GM12878 (cell line): ENCODE data around the gene TMEM132D. TPM values are rescaled to one million over a fixed set of nuclear protein-coding genes. Genes with fewer than 3 reads are reported as not detected.

Source experiments
- ATAC-seq: fragments of 200-7000 bp; cut with Tn5 transposase; 3 replicates; pipeline ENCODE4 v1.9.1; 2020; ENCODE audit warnings: mild to moderate bottlenecking, moderate library complexity
- BruUV-seq: library from RNA; stranded (reverse); fragments of 400-500 nt; replicated peaks from 2 replicates; lab custom pipeline; 2021; lab: Mats Ljungman, UMichigan
- CTCF ChIA-PET: fragments of 300-600 bp; sonication (Branson Sonifier 250); formaldehyde crosslinking; extraction: SDS; loops from one replicate; lab custom pipeline; 2021; ENCODE audit warnings: inconsistent platforms; lab: Yijun Ruan, JAX
- POLR2A ChIA-PET: fragments of 350-600 bp; formaldehyde crosslinking; extraction: SDS; loops from one replicate; lab custom pipeline; 2021; ENCODE audit warnings: inconsistent platforms; lab: Charles Lee
- RAD21 ChIA-PET: fragments of 300-600 bp; sonication (Branson Sonifier 250); formaldehyde crosslinking; loops from one replicate; lab custom pipeline; 2023; ENCODE audit warnings: antibody characterized with exemption; ENCODE audit not compliant: unreplicated experiment; lab: Charles Lee
- SMC1A ChIA-PET: fragments of 300-600 bp; sonication (Branson Sonifier 250); formaldehyde crosslinking; loops from one replicate; lab custom pipeline; 2023; ENCODE audit not compliant: unreplicated experiment, uncharacterized antibody; lab: Charles Lee
- DNase-seq: peaks from one replicate; pipeline ENCODE4 v3.0.0-alpha.2; 2011; ENCODE audit warnings: low read depth, low spot score
- FAIRE-seq: peaks from 3 replicates; lab custom pipeline; 2011; peaks lifted over from hg19 to GRCh38; lab: Jason Lieb, UNC
- H2AFZ ChIP-seq: 2 replicates; pipeline ENCODE4 v1.6.0; 2011; ENCODE audit warnings: low read depth, low read length, control low read depth; ENCODE audit not compliant: control insufficient read depth
- H3K27ac ChIP-seq: 2 replicates; pipeline ENCODE4 v1.5.1; 2011; ENCODE audit warnings: control low read depth; ENCODE audit not compliant: control insufficient read depth, insufficient read depth
- H3K27me3 ChIP-seq, 2 experiments: replicated peaks in 1 of 2; 2 replicates each; pipeline versions ENCODE4 v1.6.0 to v1.6.1; 2011; ENCODE audit warnings: low read length in 1 of 2; ENCODE audit not compliant: control insufficient read depth in 2 of 2, insufficient read depth in 2 of 2
- H3K36me3 ChIP-seq, 2 experiments: 2 replicates each; pipeline ENCODE4 v1.5.1; 2011; ENCODE audit warnings: low read length in 1 of 2; ENCODE audit not compliant: control insufficient read depth in 2 of 2, insufficient read depth in 2 of 2
- H3K4me1 ChIP-seq: 2 replicates; pipeline ENCODE4 v1.6.1; 2011; ENCODE audit warnings: mild to moderate bottlenecking, low read length, moderate library complexity, mixed read lengths; ENCODE audit not compliant: control insufficient read depth, insufficient read depth
- H3K4me2 ChIP-seq: 2 replicates; pipeline ENCODE4 v1.6.0; 2011; ENCODE audit warnings: control low read depth; ENCODE audit not compliant: control insufficient read depth, insufficient read depth
- H3K4me3 ChIP-seq: fragments of 200-600 bp; sonication (generic); 2 replicates; pipeline ENCODE4 v1.5.1; 2016
- H3K79me2 ChIP-seq: 2 replicates; pipeline ENCODE4 v1.6.0; 2011; ENCODE audit warnings: low read length; ENCODE audit not compliant: control insufficient read depth, insufficient read depth
- H3K9ac ChIP-seq: 2 replicates; pipeline ENCODE4 v1.8.0; 2011; ENCODE audit warnings: low read length, control low read depth, mixed read lengths; ENCODE audit not compliant: control insufficient read depth, insufficient read depth
- H3K9me3 ChIP-seq: replicated peaks from 3 replicates; pipeline ENCODE4 v1.5.1; 2011; ENCODE audit warnings: mild to moderate bottlenecking, low read length; ENCODE audit not compliant: control insufficient read depth, insufficient read depth
- H4K20me1 ChIP-seq: 2 replicates; pipeline ENCODE4 v1.6.0; 2011; ENCODE audit not compliant: control insufficient read depth, insufficient read depth
- CBFB ChIP-seq: IDR thresholded peaks from 2 replicates; pipeline ENCODE4 v1.6.1; 2016; ENCODE audit warnings: antibody characterized with exemption, low read depth
- CHD2 ChIP-seq: IDR thresholded peaks from 2 replicates; pipeline ENCODE4 v1.6.1; 2011; ENCODE audit warnings: low read depth, low read length, improper control_type of control experiment, borderline replicate concordance
- GABPA ChIP-seq: IDR thresholded peaks from 2 replicates; pipeline ENCODE4 v1.6.1; 2014; ENCODE audit warnings: antibody characterized with exemption, low read depth, mild to moderate bottlenecking, inconsistent platforms
- HCFC1 ChIP-seq: fragments of 150-350 bp; IDR thresholded peaks from 2 replicates; pipeline ENCODE4 v1.6.1; 2014; ENCODE audit warnings: low read length
- HDAC6 ChIP-seq: fragments of 200-600 bp; sonication (generic); IDR thresholded peaks from one replicate; pipeline ENCODE4 v1.8.0; 2017; ENCODE audit warnings: antibody characterized with exemption; ENCODE audit not compliant: unreplicated experiment
- NBN ChIP-seq: fragments of 450-650 bp; IDR thresholded peaks from 2 replicates; pipeline ENCODE4 v1.6.1; 2016
- NKRF ChIP-seq: fragments of 450-650 bp; conservative IDR thresholded peaks from 2 replicates; pipeline ENCODE4 v1.6.1; 2017; ENCODE audit warnings: mild to moderate bottlenecking, moderate library complexity
- NR2F1 ChIP-seq: fragments of 450-650 bp; conservative IDR thresholded peaks from 2 replicates; pipeline ENCODE4 v1.6.1; 2017; ENCODE audit warnings: mild to moderate bottlenecking
- PAX5 ChIP-seq: IDR thresholded peaks from 2 replicates; pipeline ENCODE4 v1.6.1; 2011; ENCODE audit warnings: low read depth, low read length, borderline replicate concordance
- RB1 ChIP-seq: fragments of 450-650 bp; formaldehyde crosslinking; IDR thresholded peaks from 2 replicates; pipeline ENCODE4 v1.6.1; 2017; ENCODE audit warnings: mild to moderate bottlenecking, borderline replicate concordance
- RELA ChIP-seq: fragments of 450-650 bp; IDR thresholded peaks from 2 replicates; pipeline ENCODE4 v1.8.0; 2014; ENCODE audit warnings: borderline replicate concordance; ENCODE audit not compliant: partially characterized antibody
- USF2 ChIP-seq: IDR thresholded peaks from 2 replicates; pipeline ENCODE4 v1.6.1; 2011; ENCODE audit warnings: low read depth, low read length, improper control_type of control experiment, borderline replicate concordance
- ZBED1 ChIP-seq: IDR thresholded peaks from 2 replicates; pipeline ENCODE4 v1.6.1; 2016; ENCODE audit warnings: borderline replicate concordance
- WGBS: methylation state at CpG from one replicate; pipeline ENCODE4 v1.1.6; 2016; ENCODE audit warnings: low lambda C conversion rate; ENCODE audit not compliant: insufficient replicate concordance, insufficient coverage; ENCODE audit errors: missing lambda C conversion rate; 5-methylcytosine and 5-hydroxymethylcytosine counted together
- in situ Hi-C: fragments of 300-500 bp; cut with MboI; formaldehyde crosslinking; loops from 9 replicates; pipeline ENCODE4 v1.14.3; 2018; ENCODE audit warnings: mixed read lengths
- intact Hi-C: fragments of 100-400 bp; cut with micrococcal nuclease; formaldehyde crosslinking; loops from one replicate; pipeline ENCODE4 v1.14.2; 2022; ENCODE audit not compliant: unreplicated experiment
- polyA plus RNA-seq, 11 experiments: library from polyadenylated mRNA; depleted of rRNA in 4 of 11; unstranded in 6 of 11; stranded (reverse) in 5 of 11; fragments of >200 nt; fragmentation: Nextera tagmentation in 4 of 11; fragmentation: Illumina TruSeq in 1 of 11; extraction: Ambion mirVana in 4 of 11; extraction: Trizol in 1 of 11; gene quantifications; 1 replicate in 1 of 11; 2 replicates in 10 of 11; pipeline versions ENCODE4 v1.2.1 to v1.2.3, GENCODE V29; 2011 to 2016; ENCODE audit warnings: inconsistent platforms in 2 of 11, missing spikeins in 2 of 11, low read depth in 1 of 11
- total RNA-seq, 4 experiments: library from RNA; depleted of rRNA in 3 of 4; stranded (reverse); fragments of >200 nt in 3 of 4; fragmentation: Illumina TruSeq in 1 of 4; extraction: Trizol in 1 of 4; gene quantifications; 2 replicates each; pipeline versions ENCODE4 v1.2.1 to v1.2.3, GENCODE V29; 2013 to 2021

The TMEM132D gene
- total and polyA plus RNA-seq, 10 of the 15 experiments (the other 5 are each of a cell fraction or from before 2014, with no cell fraction given) = under 0.01 to 0.12 (median 0.02) TPM; not detected in 3

- no peak for TF ChIP-seq NBN
- no peak for TF ChIP-seq RELA
- TF ChIP-seq PAX5 = no peak
- TF ChIP-seq NKRF = no peak
- no peak for TF ChIP-seq GABPA
- no peak for TF ChIP-seq RB1
- TF ChIP-seq CHD2 = no peak
- TF ChIP-seq HCFC1 = no peak
Measured at GRCh38 chr12:129723260-129723659, 180.6 kb downstream of the TMEM132D start (continued).

GRCh38 chr12:129720618-129721017 is 183.2 kb downstream of the TMEM132D start:
- ATAC-seq (no peak), FAIRE-seq (no peak), DNase-seq (no peak)
- intact Hi-C loops = no loop called here
- Histone ChIP-seq H3K27me3 (no peaks in the 10 kb centered on the region), H4K20me1 (no peaks in the 10 kb centered on the region), H2AFZ (no peak overlapping the region), H3K4me2 (no peak overlapping the region), H3K27ac (no peak overlapping the region), H3K4me3 (no peak overlapping the region), H3K9ac (no peak overlapping the region), H3K79me2 (no peaks in the 10 kb centered on the region), H3K9me3 (no peaks in the 10 kb centered on the region), H3K36me3 (no peaks in the 10 kb centered on the region)
- POLR2A ChIA-PET = no interaction called here
- CTCF ChIA-PET = no interaction called here
- no TSS peak for BruUV-seq
- in situ Hi-C loops = no loop called here
- WGBS = 41% methylated on average over 4 of the region's 4 CpGs
- RAD21 ChIA-PET = no interaction called here
- TF ChIP-seq HDAC6 = no peak
- no peak for TF ChIP-seq USF2
- no peak for TF ChIP-seq CBFB
- TF ChIP-seq ZBED1 = no peak
- TF ChIP-seq NR2F1 = no peak
- TF ChIP-seq, all 136 proteins: peak for 0
- H3K4me1 ChIP-seq = no peaks in the 10 kb centered on the region
- SMC1A ChIA-PET = no interaction called here
